Hepatocyte (in vitro differentiated cells): ENCODE data around the gene NPAS2. TPM values are rescaled to one million over a fixed set of nuclear protein-coding genes. Genes with fewer than 3 reads are reported as not detected.

Source experiments
- DNase-seq: peaks from one replicate; pipeline ENCODE4 v3.0.0-alpha.2; 2016; ENCODE audit warnings: low spot score
- H2AFZ ChIP-seq: fragments of 200-600 bp; sonication (generic); 2 replicates; pipeline ENCODE4 v1.6.0; 2016; ENCODE audit warnings: antibody characterized with exemption, mild to moderate bottlenecking
- H3K27ac ChIP-seq: fragments of 200-600 bp; sonication (generic); 2 replicates; pipeline ENCODE4 v1.5.1; 2016; ENCODE audit warnings: mild to moderate bottlenecking
- H3K27me3 ChIP-seq: fragments of 200-600 bp; sonication (generic); 2 replicates; pipeline ENCODE4 v1.6.1; 2016
- H3K36me3 ChIP-seq: fragments of 200-600 bp; sonication (generic); replicated peaks from 2 replicates; pipeline ENCODE4 v1.5.1; 2016; ENCODE audit warnings: low read depth; ENCODE audit not compliant: insufficient read depth
- H3K4me1 ChIP-seq: fragments of 200-600 bp; sonication (generic); 2 replicates; pipeline ENCODE4 v1.5.1; 2016; ENCODE audit warnings: mild to moderate bottlenecking, moderate library complexity; ENCODE audit not compliant: insufficient read depth
- H3K4me2 ChIP-seq: fragments of 200-600 bp; sonication (generic); 2 replicates; pipeline ENCODE4 v1.6.0; 2016
- H3K4me3 ChIP-seq: fragments of 200-600 bp; sonication (generic); 2 replicates; pipeline ENCODE4 v1.5.1; 2016; ENCODE audit warnings: mild to moderate bottlenecking
- H3K79me2 ChIP-seq: fragments of 200-600 bp; sonication (generic); 2 replicates; pipeline ENCODE4 v1.6.0; 2017; ENCODE audit warnings: mild to moderate bottlenecking
- H3K9me2 ChIP-seq: fragments of 200-600 bp; sonication (generic); replicated peaks from 2 replicates; pipeline ENCODE4 v1.6.0; 2017; ENCODE audit warnings: mild to moderate bottlenecking; ENCODE audit not compliant: insufficient read depth
- H3K9me3 ChIP-seq: fragments of 200-600 bp; sonication (generic); 2 replicates; pipeline ENCODE4 v1.5.1; 2016; ENCODE audit warnings: low read depth, mild to moderate bottlenecking
- H4K20me1 ChIP-seq: fragments of 200-600 bp; sonication (generic); 2 replicates; pipeline ENCODE4 v1.6.0; 2016; ENCODE audit warnings: mild to moderate bottlenecking; ENCODE audit not compliant: insufficient read depth, poor library complexity, severe bottlenecking
- EZH2 ChIP-seq: fragments of 200-600 bp; sonication (generic); IDR thresholded peaks from 2 replicates; pipeline ENCODE4 v1.6.1; 2016; ENCODE audit warnings: antibody characterized with exemption, mild to moderate bottlenecking, borderline replicate concordance
- EZH2phosphoT487 ChIP-seq: fragments of 200-600 bp; sonication (generic); IDR thresholded peaks from one replicate; pipeline ENCODE4 v1.6.1; 2018; ENCODE audit warnings: antibody characterized with exemption, mild to moderate bottlenecking, low read depth, moderate library complexity; ENCODE audit not compliant: unreplicated experiment, severe bottlenecking
- WGBS: methylation state at CpG from one replicate; pipeline ENCODE4 v1.1.6; 2016; ENCODE audit warnings: low lambda C conversion rate; ENCODE audit errors: missing lambda C conversion rate; 5-methylcytosine and 5-hydroxymethylcytosine counted together
- polyA plus RNA-seq: library from polyadenylated mRNA; unstranded; fragments of >200 nt; fragmentation: Nextera tagmentation; extraction: Ambion mirVana; gene quantifications from 2 replicates; pipeline ENCODE4 v1.2.1, GENCODE V29; 2016
- total RNA-seq: library from RNA; depleted of rRNA; stranded (reverse); fragments of >200 nt; gene quantifications from 2 replicates; pipeline ENCODE4 v1.2.3, GENCODE V29; 2014
- TF ChIP-seq, protein P1 (sequence below): fragments of 200-600 bp; sonication (generic); IDR thresholded peaks from 2 replicates; pipeline ENCODE4 v1.5.1; 2016; ENCODE audit warnings: antibody characterized with exemption, mild to moderate bottlenecking; ENCODE audit not compliant: poor library complexity

The NPAS2 gene
- total and polyA plus RNA-seq, 2 experiments from 2014 or later, result 7.7 to 16.8 TPM

DNA sequence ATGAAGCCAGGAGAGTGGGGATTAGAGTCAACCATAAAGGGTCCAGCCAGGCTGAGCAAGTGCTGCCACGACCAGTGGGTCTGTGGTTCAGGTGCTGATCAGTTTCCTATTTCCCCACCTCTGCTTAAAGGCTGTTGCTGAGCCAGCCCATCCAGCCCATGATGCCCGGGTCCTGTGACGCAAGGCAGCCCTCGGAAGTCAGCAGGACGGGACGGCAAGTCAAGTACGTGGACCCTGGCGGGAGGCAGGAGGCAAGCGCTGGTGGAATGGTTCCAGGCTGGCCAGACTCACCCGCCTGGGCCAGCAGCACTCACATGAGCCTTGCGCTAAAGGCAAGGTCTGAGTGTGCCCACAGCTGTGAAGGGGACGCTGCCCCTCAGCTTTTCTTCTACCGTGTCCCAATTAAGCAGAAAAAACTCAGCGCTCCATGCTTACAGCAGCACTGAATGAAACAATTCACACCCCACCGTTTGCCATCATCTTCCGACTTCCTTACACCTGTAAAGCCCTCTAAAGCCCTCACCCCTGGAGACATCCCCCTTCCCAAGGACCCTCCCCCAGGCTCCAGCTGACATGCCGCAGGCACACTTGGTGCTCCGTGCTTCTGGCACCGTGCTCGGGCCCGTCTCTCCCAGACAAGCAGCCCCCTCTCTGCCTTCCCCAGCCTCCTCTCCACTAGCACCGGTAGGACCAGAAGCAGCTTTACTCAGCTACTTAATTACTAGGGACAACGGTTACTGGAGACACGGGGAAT is 170.9 kb downstream of the NPAS2 start:
- H2AFZ ChIP-seq, result no peak overlapping the region
- H3K27me3 ChIP-seq, result no peaks in the 10 kb centered on the region
- H3K79me2 ChIP-seq, result no peaks in the 10 kb centered on the region
- TF ChIP-seq EZH2phosphoT487 (no peak), EZH2 (no peak)
- TF ChIP-seq, protein P1, sequence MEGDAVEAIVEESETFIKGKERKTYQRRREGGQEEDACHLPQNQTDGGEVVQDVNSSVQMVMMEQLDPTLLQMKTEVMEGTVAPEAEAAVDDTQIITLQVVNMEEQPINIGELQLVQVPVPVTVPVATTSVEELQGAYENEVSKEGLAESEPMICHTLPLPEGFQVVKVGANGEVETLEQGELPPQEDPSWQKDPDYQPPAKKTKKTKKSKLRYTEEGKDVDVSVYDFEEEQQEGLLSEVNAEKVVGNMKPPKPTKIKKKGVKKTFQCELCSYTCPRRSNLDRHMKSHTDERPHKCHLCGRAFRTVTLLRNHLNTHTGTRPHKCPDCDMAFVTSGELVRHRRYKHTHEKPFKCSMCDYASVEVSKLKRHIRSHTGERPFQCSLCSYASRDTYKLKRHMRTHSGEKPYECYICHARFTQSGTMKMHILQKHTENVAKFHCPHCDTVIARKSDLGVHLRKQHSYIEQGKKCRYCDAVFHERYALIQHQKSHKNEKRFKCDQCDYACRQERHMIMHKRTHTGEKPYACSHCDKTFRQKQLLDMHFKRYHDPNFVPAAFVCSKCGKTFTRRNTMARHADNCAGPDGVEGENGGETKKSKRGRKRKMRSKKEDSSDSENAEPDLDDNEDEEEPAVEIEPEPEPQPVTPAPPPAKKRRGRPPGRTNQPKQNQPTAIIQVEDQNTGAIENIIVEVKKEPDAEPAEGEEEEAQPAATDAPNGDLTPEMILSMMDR, result no peak
- H4K20me1 ChIP-seq, result no peaks in the 10 kb centered on the region
- H3K9me2 ChIP-seq, result no peaks in the 10 kb centered on the region
- H3K4me3 ChIP-seq, result no peak overlapping the region
- DNase-seq, result no peak
- H3K9me3 ChIP-seq, result no peaks in the 10 kb centered on the region
- no peaks in the 10 kb centered on the region for H3K4me1 ChIP-seq
- H3K27ac ChIP-seq, result no peak overlapping the region
- H3K4me2 ChIP-seq, result no peak overlapping the region
- H3K36me3 ChIP-seq, result no peaks in the 10 kb centered on the region
- 82% methylated on average over 22 of the region's 24 CpGs for WGBS

DNA sequence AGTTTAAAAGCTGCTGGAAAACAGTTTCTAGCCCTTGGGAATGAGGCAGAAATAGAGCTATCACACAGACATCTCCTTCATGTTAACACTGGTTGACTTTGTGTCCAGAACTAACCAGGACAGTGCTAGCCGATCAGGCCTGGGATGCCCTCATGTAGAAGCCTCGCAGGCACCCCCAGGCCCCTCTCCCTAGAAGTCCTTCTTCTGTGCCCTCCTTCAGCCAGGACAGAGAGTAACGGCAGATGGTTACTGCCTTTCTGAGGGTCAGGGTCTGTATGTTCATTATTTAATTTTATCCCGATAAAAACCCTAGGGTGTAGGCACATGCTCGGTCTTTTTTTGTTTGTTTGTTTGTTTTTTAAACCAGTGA is 171.4 kb downstream of the NPAS2 start:
- no peak overlapping the region for H3K4me3 ChIP-seq
- no peak overlapping the region for H3K27ac ChIP-seq
- TF ChIP-seq EZH2, result no peak
- TF ChIP-seq, protein P1, result no peak
- no peak for TF ChIP-seq EZH2phosphoT487
- H3K36me3 ChIP-seq, result no peaks in the 10 kb centered on the region
- no peaks in the 10 kb centered on the region for H3K9me2 ChIP-seq
- no peak overlapping the region for H3K4me2 ChIP-seq
- no peaks in the 10 kb centered on the region for H3K27me3 ChIP-seq
- no peaks in the 10 kb centered on the region for H3K4me1 ChIP-seq
- DNase-seq, result no peak
- no peaks in the 10 kb centered on the region for H4K20me1 ChIP-seq
- no peaks in the 10 kb centered on the region for H3K79me2 ChIP-seq
- 88% methylated on average over 5 of the region's 5 CpGs for WGBS
- H2AFZ ChIP-seq, result no peak overlapping the region
- H3K9me3 ChIP-seq, result no peaks in the 10 kb centered on the region

DNA sequence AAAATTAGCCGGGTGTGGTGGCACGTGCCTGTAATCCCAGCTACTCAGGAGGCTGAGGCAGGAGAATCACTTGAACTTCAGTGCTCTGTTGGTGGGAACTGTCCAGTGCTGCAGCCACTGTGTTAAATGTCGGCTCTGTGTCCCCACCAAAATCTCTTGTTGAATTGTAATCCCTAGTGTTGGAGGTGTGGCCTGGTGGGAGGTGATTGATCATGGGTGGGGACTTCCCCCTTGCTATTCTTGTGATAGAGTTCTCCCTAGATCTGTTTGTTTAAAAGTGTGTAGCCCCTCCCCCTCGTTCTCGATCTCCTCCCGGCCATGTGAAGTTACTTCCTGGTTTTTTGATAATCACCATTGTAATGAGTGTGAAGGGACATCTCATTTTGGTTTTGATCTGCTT is 172.3 kb downstream of the NPAS2 start:
- Histone ChIP-seq H3K27me3 (no peaks in the 10 kb centered on the region), H2AFZ (no peak overlapping the region), H3K36me3 (no peaks in the 10 kb centered on the region), H3K4me2 (no peak overlapping the region), H3K9me3 (no peaks in the 10 kb centered on the region), H4K20me1 (no peaks in the 10 kb centered on the region), H3K9me2 (no peaks in the 10 kb centered on the region), H3K4me3 (no peak overlapping the region), H3K27ac (no peak overlapping the region), H3K4me1 (no peaks in the 10 kb centered on the region), H3K79me2 (no peaks in the 10 kb centered on the region)
- 91% methylated on average over 6 of the region's 6 CpGs for WGBS
- no peak for DNase-seq
- TF ChIP-seq EZH2phosphoT487, result no peak
- TF ChIP-seq, protein P1, result no peak
- no peak for TF ChIP-seq EZH2
